HEK293 (cell line): ENCODE measurements around the gene MIS18A.

ENCODE experiments used
- CTCF ChIP-seq: fragments of 450-650 bp; formaldehyde crosslinking; IDR thresholded peaks from 2 replicates; pipeline ENCODE4 v1.5.1; 2016; ENCODE audit warnings: missing biosample characterization, missing genetic modification characterization
- OVOL3 ChIP-seq: fragments of 450-650 bp; formaldehyde crosslinking; IDR thresholded peaks from 2 replicates; pipeline ENCODE4 v1.5.1; 2016; ENCODE audit warnings: missing biosample characterization, missing genetic modification characterization
- ZEB2 ChIP-seq: fragments of 450-650 bp; formaldehyde crosslinking; IDR thresholded peaks from 2 replicates; pipeline ENCODE4 v1.5.1; 2016; ENCODE audit warnings: missing biosample characterization, missing genetic modification characterization
- ZNF521 ChIP-seq: fragments of 450-650 bp; formaldehyde crosslinking; IDR thresholded peaks from 2 replicates; pipeline ENCODE4 v1.5.1; 2017; ENCODE audit warnings: missing biosample characterization, mild to moderate bottlenecking, missing genetic modification characterization
- ZNF549 ChIP-seq: fragments of 450-650 bp; IDR thresholded peaks from 2 replicates; pipeline ENCODE4 v1.5.1; 2018; ENCODE audit warnings: missing biosample characterization, missing genetic modification characterization, mild to moderate bottlenecking, inconsistent platforms, moderate library complexity
- ZNF692 ChIP-seq: fragments of 450-650 bp; formaldehyde crosslinking; IDR thresholded peaks from 2 replicates; pipeline ENCODE4 v1.5.1; 2016; ENCODE audit warnings: missing biosample characterization, missing genetic modification characterization
- ZNF830 ChIP-seq: fragments of 450-650 bp; IDR thresholded peaks from 2 replicates; pipeline ENCODE4 v1.5.0; 2018; ENCODE audit warnings: missing biosample characterization, missing genetic modification characterization, low read depth, mild to moderate bottlenecking, moderate library complexity

- TF ChIP-seq ZNF692 (no peak), ZNF830 (tag by site-specific recombination) (no peak), OVOL3 (tag by site-specific recombination) (no peak), ZNF521 (no peak), ZNF549 (tag by site-specific recombination) (no peak), CTCF (tag by site-specific recombination) (no peak), ZEB2 (tag by site-specific recombination) (no peak)
Observed at GRCh38 chr21:32270748-32271147, 8.1 kb downstream of the MIS18A start.
